Uterus (tissue), 2 donors: ENCODE results near the gene SPAG7.

ENCODE experiments used
- CTCF ChIP-seq, 4 experiments: fragments of 200-600 bp in 2 of 4; fragments of 450-650 bp in 2 of 4; sonication (generic) in 2 of 4; IDR thresholded peaks; one replicate each; pipeline ENCODE4 v1.5.1; 2016 to 2019; ENCODE audit warnings: antibody characterized with exemption in 4 of 4, mild to moderate bottlenecking in 2 of 4, moderate library complexity in 1 of 4
- POLR2A ChIP-seq, 2 donors: fragments of 450-650 bp; IDR thresholded peaks; one replicate each; pipeline ENCODE4 v1.6.1; 2016; ENCODE audit warnings: antibody characterized with exemption in 2 of 2, mild to moderate bottlenecking in 1 of 2, moderate library complexity in 1 of 2

GRCh38 chr17:5002121-5002788 lies 34.6 kb upstream of the SPAG7 start:
- TF ChIP-seq CTCF (IDR thresholded peaks at IDR 0.05) (no peak), POLR2A (IDR thresholded peaks at IDR 0.05) (no peak)
